NCI-H1092 treated with DMSO at 0.1 percent for 48 hours (cell line): ENCODE measurements around the gene HIKESHI.
"Not testable (repeated sequence)": the region's sequence is repeated elsewhere in the genome, so short reads cannot be mapped to it uniquely, and the experiment has no call there.

Experiments used
- DNase-seq: peaks from one replicate; lab custom pipeline; 2025; lab: John Stamatoyannopoulos, UW

HIKESHI gene

GRCh38 chr11:86292912-86293616 lies 9.0 kb upstream of the HIKESHI start:
- no peak for DNase-seq

- DNase-seq: no peak
Measured at GRCh38 chr11:86294026-86294425, 8.0 kb upstream of the HIKESHI start.

- no peak for DNase-seq
Measured at GRCh38 chr11:86301742-86302091, 323 bp upstream of the HIKESHI start.

GRCh38 chr11:86303257-86303656 lies 1.2 kb downstream of the HIKESHI start:
- DNase-seq: no peak

GRCh38 chr11:86308710-86309109 lies 6.7 kb downstream of the HIKESHI start:
- not testable (repeated sequence) for DNase-seq

GRCh38 chr11:86313793-86314192 lies 11.8 kb downstream of the HIKESHI start:
- DNase-seq: no peak

- DNase-seq: no peak
Measured at GRCh38 chr11:86314636-86315035, 12.6 kb downstream of the HIKESHI start.

- DNase-seq: no peak
Measured at GRCh38 chr11:86335131-86335767, 33.2 kb downstream of the HIKESHI start.

GRCh38 chr11:86337227-86337626 lies 35.2 kb downstream of the HIKESHI start:
- DNase-seq: no peak

- no peak for DNase-seq
Measured at GRCh38 chr11:86341382-86341781, 39.3 kb downstream of the HIKESHI start.

- no peak for DNase-seq
Measured at GRCh38 chr11:86346513-86346912, 44.5 kb downstream of the HIKESHI start.

- DNase-seq: no peak
Measured at GRCh38 chr11:86355256-86355655, 53.2 kb downstream of the HIKESHI start.

- DNase-seq: not testable (repeated sequence)
Measured at GRCh38 chr11:86357412-86357811, 55.4 kb downstream of the HIKESHI start.

- no peak for DNase-seq
Measured at GRCh38 chr11:86358720-86359119, 56.7 kb downstream of the HIKESHI start.

- DNase-seq: no peak
Measured at GRCh38 chr11:86360775-86361395, 58.8 kb downstream of the HIKESHI start.

GRCh38 chr11:86363424-86363823 lies 61.4 kb downstream of the HIKESHI start:
- no peak for DNase-seq

- no peak for DNase-seq
Measured at GRCh38 chr11:86365546-86365945, 63.5 kb downstream of the HIKESHI start.

- DNase-seq: no peak
Measured at GRCh38 chr11:86369668-86370067, 67.6 kb downstream of the HIKESHI start.

- no peak for DNase-seq
Measured at GRCh38 chr11:86370171-86370570, 68.1 kb downstream of the HIKESHI start.

GRCh38 chr11:86370922-86371594 lies 69.0 kb downstream of the HIKESHI start:
- no peak for DNase-seq

GRCh38 chr11:86372041-86372440 lies 70.0 kb downstream of the HIKESHI start:
- no peak for DNase-seq

- no peak for DNase-seq
Measured at GRCh38 chr11:86372586-86372985, 70.5 kb downstream of the HIKESHI start.

GRCh38 chr11:86374069-86374468 lies 72.0 kb downstream of the HIKESHI start:
- no peak for DNase-seq
